HG03066 (cell line): ENCODE data around the gene ULBP1.
"Not testable (repeated sequence)": the region's sequence is repeated elsewhere in the genome, so short reads cannot be mapped to it uniquely, and the experiment has no call there.

Source experiments
- ATAC-seq: cut with Tn5 transposase; IDR thresholded peaks from one replicate; pipeline ENCODE4 v1.9.1; 2021; ENCODE audit warnings: low read depth; ENCODE audit not compliant: unreplicated experiment

Gene ULBP1, protein sequence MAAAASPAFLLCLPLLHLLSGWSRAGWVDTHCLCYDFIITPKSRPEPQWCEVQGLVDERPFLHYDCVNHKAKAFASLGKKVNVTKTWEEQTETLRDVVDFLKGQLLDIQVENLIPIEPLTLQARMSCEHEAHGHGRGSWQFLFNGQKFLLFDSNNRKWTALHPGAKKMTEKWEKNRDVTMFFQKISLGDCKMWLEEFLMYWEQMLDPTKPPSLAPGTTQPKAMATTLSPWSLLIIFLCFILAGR

DNA sequence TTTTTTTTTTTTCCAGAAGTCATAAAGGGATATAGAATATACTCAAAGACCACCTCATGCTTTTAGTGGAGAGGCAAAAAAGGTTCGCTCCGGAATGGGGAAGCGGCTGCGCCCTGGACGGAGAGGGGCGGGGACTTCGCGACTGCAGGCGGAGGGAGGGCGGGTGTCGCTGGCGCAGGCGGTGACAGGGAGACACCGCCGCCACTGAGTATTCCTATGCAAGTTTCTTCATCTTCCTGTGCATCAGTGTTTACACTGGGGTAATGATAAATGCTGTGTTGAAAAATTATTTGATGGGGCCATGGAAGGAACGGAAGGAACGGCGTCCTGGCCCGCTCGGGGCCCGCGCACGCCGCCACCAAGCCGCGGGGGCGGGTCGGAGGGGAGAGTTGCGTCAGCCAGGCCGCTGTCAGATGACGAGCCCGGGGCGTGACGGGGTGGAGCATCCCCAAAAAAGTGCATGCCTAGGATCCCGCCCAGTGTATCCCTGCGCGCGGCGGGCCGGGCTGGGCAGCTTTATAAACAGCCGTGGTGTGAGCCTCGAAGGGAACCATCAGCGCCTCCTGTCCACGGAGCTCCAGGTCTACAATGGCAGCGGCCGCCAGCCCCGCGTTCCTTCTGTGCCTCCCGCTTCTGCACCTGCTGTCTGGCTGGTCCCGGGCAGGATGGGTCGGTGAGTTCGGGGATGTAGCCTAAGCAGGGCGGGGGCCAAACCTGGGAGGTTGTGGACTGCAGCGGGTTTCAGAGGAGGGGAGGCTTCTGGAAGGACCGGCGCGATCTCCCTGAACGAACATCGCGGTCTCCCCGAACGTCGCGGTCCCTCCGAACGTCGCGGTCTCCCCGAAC lies at the start of gene ULBP1:
Gene ULBP1 (plus strand): TSS at position 482 of the 846 bp plus-strand sequence. CDS start 107 bp downstream, at position 589.
- no peak for ATAC-seq

DNA sequence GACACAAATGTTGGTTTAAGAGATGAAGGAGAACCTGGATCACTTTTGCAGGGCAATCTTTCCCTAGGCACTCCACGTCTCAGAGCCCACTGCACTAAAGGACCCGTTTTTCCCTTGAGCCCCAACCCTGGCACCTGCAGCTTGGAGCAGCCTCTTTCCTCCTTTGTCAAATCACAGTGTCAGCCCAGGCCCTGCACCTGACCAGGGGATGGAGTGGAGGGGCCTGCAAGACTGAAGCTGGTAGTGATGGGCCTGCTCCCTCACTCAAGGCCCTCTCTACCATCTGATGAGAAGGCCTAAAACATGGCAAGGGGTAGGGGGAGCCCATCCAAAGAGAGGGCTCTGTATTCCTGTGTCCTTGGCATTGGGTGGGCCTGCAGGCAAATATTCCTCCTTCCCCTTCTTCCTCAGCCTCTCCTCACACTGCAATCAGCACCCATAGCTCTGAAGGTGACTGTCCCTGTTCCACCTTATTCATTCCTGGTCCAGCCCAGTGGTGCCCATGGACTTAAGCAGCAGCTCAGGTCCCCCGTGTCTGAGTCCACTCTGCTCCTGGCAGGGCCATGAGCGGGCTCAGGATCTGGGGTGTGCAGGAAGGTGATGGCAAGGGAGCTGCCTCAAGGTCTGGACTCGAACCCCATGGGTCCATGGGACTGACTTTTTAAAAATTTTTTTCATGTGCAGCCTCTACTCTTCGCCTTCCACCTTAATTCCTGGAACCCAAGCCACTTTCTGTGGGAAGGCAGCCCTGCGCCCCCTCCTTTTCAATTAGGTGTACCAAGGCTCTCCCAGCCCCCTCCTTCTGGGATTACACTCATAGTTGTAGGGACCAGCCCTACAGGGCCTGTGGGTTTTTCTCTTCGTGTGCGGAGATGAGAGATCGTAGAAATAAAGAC lies 47.5 kb upstream of the ULBP1 start:
- ATAC-seq = no peak

DNA sequence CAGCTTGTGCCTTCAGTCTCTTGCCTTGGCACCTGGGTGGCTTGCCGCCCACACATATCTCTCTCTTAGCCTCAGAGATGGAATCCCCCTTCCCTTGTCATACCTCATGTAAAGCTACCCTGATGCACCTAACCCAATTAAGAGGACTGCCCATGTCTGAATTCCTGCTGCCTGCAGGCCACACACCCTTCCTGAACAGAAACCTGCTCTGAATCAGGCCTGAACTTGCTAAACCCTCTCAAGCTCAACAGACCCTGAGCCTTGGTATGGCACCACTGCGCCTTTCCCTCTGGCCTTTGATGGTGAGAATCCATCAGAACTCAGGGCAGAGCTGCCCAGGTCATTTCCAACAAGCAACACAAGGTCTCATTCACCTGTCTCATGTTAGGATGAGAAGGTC lies 46.1 kb upstream of the ULBP1 start:
- no peak for ATAC-seq

DNA sequence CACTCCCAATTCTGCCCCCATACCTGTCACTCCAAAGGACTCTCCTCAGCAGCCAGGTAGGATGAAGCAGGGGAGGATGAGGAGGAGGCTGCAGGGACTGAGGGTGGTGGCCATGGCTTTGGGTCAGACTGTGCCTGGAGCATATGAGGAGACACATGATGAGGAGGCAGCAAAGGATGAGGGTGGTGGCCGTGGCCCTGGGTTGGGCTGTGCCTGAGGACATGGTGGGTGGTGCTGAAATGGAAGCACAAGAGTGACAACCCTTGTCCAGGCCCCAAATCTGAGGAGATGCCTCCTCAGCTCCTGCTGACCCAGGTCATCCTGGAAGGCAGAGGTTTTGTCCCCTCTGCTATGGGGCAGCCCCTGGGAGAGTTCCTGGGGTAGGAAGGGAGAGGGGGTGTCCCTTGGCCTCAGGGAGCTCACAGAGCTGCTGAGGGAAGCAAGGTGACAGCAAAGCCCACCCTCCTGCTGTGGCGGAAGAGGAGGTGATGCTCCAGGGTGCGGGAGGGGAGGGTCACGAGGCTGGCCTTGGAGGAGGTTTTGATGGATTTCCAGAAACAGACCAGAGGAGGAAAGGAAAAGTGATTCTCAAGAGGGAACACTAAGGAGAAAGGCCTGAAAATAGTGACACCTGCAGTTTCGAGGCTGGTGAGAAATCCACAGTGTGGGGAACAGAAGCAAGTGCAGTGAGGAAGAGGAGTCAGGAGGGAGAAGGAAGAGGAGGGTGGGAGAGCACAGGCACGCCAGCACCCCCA lies 45.4 kb upstream of the ULBP1 start:
- ATAC-seq = no peak

DNA sequence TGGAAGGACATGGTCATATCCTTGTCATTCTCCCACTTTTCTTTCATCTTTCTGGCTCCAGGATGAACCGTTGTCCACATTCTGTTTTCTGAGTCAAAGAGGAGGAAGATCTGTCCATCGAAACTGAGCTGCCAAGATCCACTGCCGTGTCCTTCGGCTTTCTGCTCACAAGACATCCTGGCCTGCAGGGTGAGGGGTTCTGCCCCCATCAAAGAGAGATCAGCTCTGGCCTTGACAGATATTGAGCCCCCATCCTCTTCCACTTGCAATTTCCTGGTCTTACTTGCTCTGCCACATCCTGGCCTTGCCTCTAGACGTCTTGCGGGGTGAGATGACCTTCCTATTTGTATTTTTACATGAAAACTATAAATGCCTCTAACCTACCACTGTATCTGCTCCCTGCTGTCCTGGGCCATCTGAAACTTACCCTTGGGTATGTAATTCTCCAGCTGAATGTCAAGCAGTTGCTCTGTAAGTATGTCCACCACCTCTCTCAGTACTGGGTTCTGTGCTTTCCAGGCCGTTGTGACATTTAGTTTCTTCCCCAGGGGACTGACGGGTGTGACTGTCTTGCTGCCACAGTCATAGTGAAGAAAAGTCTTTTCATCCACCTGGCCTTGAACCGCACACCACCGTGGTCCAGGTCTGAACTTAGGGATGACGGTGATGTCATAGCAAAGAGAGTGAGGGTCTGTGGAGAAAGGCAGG lies 44.5 kb upstream of the ULBP1 start:
- ATAC-seq = not testable (repeated sequence)

DNA sequence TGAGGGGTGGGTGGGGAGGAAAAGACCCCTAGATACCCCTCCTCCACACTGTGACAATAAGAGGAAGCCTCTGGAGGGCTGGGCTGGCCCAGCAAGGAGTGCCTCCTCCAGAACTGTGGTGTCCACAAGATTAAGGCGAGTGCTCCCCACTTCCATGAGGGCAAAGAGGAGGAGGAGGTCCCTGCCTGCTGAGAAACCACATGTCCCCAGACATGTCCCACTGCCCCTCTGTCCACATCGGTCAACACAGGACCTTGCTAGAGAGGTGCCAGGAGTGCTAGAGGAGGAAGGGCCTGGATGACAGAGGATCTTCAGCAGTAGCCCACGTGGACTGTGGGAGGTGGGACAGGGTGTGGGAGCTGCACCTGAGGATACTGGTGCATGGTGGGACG lies 43.9 kb upstream of the ULBP1 start:
- ATAC-seq = no peak

DNA sequence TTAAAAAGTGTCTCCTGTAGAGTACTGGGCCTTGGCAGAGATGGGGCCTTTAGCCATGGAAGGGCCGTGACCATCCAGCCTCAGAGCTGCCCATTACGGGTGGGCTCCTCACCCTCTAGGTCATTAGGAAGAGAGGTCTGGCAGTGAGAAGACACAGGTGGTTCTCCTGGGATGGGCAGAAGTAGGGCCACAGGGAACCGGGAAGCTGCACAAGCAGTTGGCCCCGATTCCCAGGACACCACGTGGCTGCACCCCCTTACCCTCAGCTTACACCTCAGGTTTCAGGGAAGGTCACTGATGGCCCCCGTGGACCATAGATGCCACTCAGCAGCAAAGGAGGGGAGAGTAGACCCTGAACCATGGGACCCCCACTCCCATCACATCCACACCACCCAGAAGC lies 42.4 kb upstream of the ULBP1 start:
- ATAC-seq = no peak

DNA sequence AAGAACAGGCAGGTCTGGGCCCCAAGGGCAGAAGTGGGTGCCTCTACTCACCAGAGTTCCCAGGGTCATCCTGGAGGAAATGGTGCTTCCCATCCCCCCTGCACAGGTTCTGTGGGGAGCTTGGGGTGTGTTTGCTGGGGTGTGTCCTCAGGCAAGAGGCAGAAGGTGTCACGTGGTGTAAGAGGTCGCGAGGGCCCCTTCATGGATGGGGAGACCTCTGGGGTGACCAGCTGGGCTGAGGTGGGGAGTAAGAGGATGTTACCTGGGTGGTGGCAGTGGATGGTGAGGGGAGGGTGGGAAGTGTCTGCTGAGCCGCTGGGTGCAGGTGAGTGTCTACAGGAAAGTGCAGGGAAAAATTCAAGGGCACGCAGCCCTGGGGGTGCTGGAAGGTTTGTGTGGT lies 41.7 kb upstream of the ULBP1 start:
- ATAC-seq = not testable (repeated sequence)

DNA sequence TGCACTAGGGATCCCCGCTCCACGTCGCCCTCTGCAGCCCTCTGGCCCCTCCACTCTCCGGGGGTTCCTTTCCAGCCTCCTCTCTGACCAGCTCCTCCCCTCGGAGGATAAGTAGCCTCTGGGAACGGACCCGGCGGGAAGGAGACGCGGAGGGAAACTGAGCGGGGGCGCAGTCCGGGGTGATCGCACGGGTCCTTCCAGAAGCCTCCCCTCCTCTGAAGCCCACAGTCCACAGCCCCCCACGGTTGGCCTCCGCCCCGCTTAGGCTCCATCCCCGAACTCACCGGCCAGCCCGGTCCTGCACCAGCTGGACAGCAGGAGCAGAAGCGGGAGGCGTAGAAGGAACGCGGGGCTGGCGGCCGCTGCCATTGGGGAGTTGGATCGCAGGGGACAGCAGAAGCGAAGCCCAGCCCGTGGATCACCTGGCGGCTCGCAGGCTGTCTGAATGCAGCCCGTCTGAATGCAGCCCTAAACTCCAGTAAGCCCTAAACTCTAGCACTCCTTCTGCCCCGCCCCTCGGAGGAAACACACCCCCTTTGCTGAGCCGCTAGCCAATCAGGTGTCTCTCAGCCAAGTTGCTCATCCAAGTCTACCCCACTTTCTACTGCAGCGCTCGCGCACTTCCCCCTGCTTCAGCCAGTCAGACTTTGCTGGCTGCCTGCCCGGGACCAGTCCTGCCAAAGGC lies 41.0 kb upstream of the ULBP1 start, which contains the start of gene RAET1G:
Gene RAET1G (minus strand): TSS at position 480 of the 685 bp plus-strand sequence. CDS start 111 bp downstream, at position 369.
- ATAC-seq = no peak

DNA sequence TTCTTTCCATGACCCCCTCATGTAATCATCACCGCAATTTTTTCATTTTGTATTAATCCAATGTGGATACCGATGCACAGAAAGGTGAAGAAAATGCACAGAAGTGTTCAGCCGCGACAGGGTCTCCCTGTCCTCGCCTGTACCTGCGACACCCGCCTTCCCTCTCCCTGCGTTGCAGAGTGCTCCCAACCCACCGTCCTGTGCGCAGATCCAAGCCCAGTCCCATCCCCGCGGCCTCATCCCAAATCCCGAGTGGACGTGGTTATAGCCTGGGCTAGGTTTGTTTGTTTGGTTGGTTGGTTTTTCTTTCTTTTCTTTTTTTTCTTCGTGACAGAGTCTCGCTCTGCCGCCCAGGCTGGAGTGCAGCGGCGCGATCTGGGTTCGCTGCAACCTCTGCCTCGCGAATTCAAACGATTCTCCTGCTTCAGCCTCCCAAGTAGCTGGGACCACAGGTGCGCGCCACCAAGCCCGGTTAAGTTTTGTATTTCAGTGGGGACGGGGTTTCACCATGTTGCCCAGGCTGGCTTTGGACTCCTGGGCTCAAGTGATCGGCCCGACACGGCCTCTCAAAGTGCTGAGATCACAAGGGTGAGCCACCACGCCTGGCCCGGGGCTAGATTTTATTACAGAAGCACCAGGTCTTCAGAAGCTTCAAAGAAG lies 40.3 kb upstream of the ULBP1 start:
- no peak for ATAC-seq

DNA sequence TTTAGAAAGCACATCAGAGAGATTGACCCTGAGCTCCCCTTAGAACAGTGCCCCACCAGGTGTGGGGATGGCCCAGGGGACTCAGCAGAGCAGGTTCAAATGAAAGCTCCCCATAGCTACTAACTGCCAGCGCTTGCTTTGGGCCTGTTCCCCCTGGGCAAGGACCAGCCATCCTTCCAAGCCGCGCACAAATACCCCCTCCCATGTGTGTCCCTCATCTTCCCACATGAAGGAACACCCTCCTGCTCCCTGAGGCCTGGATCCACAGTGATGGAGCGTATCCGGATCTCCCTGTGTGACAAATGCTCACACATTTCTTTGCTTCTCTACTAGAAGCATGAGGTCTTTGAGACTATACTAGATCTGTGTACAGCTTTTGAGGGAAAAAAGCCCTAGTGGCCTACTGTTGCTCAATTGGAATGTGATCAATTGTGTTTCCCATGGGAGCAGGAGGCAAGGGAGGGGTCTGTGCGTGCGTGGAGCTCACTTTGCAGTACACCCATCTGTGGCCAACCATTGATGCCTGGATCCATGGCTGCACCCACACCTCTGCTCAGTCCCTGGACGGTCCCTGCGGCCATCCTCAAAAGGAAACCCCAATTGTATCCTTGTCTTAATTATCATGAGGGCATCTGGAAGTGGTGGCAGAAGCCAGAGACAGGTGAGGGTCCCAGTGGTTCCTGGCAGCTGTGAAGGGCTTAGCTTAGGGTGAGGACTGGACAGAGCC lies 39.4 kb upstream of the ULBP1 start:
- ATAC-seq = no peak

DNA sequence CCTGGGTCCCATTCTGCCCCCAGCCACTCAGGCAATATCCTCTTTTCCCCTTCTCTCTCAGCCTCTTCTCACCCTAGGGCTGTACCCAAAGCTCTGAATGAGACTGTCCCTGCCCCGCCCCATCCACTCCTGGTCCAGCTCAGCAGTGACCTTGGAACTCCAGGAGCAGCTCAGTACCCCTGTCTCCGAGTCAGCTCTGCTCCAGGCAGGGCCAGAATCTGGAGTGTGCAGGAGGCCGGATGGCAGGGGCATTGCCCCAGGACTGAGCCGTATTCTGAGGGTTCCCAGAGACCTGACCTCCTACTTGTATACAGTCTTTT lies 38.9 kb upstream of the ULBP1 start:
- ATAC-seq = no peak

DNA sequence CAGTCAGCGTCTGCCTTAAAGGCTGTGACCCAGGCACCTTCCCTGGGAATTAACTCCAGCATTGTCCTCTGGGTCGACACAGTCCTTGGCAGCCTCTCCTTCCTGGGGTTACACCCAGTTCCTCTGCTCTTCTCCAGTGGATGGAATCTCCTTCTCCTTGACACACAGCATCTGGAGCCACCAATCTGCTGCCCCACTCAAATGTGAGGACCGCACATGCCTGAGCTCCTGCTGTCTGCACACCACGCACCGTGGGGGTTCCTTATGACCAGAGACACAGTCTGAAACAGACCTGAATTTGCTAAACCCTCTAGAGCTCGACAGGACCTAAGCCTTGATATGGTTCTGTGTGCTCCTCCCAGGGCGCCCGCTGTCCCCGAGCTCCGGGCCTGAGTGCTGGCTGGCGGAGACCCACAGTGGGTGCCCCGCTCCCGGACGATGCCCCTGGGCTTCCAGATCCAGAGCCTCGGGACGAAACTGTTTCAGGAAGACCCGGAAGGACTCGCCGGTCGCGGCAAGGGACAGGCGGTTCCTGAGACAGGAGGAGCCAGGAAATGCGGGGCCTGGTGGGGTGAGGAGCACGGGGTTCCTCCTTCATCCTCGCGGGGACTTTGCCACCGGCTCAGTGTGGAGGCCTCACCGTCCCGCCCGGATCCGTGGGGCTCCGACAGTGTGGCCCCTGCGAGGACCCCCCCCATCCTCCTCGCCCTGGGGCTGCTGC lies 38.3 kb upstream of the ULBP1 start:
- no peak for ATAC-seq

DNA sequence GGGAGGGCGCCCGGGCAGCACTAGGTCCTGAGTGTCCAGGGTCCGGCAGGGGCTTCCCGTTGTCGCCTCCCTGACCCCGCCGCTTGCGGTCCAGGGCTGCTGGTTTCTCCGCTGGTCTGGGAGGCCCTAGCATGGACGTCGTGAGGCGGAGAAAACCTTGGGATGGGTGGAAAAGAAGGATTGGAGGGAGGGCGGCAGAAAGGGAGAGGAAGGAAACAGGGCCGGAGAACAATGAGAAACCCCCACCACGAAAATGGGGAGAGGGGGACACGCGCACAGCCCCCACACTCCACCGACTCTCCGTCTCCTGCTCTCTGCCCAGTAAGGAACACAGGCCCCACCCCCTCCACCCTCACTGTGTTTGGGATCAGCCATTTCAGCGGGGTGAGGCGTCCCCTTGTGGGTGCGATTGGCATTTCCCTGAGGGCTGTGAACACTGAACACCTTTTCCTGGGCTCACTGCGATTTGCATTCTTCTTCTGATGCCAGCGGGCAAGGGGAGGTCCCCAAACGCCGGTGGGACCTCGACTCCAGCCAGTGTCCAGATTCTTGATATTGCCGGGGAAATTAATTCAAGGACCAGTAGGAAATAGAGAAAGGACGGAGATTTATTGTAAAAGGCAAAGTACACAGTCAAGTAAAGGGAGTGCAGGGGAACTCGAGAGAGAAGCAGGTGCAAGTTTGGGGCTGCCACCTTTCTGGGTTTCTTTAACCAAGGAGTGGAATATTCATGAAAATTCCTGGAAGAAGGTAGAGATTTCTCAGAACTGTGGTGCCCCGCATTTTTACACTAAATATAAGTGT lies 37.6 kb upstream of the ULBP1 start:
- peak; percentile 60 for ATAC-seq

DNA sequence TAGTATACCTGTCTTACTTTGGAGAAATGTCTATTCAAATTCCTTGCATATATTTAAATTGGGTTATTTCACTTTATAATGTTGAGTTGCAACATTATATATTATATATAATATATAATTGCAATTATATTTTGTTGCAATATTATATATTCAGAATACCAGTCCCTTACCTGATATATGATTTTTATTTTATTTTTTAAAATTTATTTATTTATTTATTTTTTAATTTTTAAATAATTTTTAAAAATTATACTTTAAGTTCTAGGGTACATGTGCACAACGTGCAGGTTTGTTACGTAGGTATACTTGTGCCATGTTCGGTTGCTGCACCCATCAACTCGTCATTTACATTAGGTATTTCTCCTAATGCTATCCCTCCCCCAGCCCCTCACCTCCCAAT lies 36.7 kb upstream of the ULBP1 start:
- ATAC-seq = not testable (repeated sequence)

DNA sequence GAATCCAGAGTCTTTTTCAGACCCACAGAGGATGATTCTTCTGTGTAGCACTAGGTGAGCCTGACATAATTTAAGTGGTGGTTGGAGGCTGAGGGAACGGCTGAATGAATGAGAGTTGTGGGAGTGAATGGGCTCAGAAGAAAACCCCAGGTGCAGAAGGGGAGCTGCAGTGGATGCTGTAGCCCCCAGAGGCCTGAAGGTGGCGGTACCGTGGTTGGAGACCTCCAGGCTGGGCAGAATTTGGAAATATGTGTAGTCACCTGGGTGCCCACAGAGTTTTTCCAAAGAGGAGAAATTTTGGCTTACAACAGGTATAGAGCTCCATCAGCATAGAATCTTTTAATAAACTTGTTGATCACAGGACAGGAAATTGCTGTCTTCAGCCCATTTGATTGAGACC lies 34.3 kb upstream of the ULBP1 start:
- no peak for ATAC-seq

DNA sequence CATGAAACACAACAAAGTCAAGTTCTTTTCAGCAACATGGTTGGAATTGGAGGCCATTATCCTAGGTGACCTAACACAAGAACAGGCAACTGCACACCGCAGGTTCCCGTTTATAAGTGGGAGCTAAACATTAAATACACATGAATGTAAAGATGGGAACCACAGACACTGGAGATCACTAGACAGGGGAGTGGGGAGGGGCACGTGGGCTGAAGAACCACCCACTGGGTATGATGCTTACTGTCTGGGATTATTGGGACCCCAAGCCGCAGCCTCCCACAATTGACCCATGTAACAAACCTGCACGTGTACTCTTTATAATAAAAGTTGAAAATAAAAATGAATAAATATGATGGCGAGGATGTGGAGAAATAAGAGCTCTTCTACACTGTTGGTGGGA lies 32.2 kb upstream of the ULBP1 start:
- ATAC-seq = no peak
